ENCODE data around the gene NCAPD3. TPM values are rescaled to one million over a fixed set of nuclear protein-coding genes. Genes with fewer than 3 reads are reported as not detected.
A peak's percentile ranks its signal among the peaks of the same experiment; 100 is the strongest.

The NCAPD3 gene
- total and polyA plus RNA-seq, 9 of the 15 experiments (the other 6 are each of a cell fraction or from before 2014, with no cell fraction given): 23.6 to 80.6 (median 58.6) TPM

DNA sequence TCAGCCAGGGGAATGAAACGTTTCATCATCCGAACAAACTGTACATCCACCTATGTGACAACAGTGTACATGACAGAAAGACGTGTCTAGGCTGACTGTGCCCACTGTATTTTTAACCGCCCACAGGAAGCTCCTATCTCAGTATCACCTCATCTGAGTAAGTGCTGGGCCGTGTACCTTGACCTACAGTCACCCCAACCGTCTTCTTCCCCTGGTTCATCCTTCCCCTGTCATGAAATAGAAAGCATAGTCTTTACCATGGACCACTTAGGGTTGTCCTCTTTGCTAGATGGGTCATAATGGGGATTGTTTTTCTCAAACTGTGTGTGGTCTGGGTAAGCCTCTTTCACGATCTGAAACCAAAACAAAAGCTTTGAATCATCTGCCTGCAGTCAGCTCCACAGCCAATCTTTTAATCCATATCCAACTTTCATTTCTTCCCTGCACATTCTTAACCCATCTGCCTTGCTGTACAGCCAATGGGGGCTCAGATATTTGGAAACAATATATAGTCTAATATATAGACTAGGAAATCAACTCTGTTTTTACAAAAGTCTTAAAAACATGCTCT lies 25.2 kb upstream of the NCAPD3 start:
- Histone ChIP-seq H3K27me3 (ENCODE audit: control insufficient read depth in 2 of 2, insufficient read depth in 2 of 2, low read length in 2 of 2) (no peaks in the 10 kb centered on the region), H3K27ac (ENCODE audit: extremely low read depth, low read depth, low read length) (no peak overlapping the region), H3K9ac (ENCODE audit: insufficient read depth in 1 of 2, low read depth in 2 of 2, low read length in 2 of 2) (no peak overlapping the region), H3K9me1 (ENCODE audit: control insufficient read depth, insufficient read depth, low read length) (no peaks in the 10 kb centered on the region), H3K36me3 (ENCODE audit: control insufficient read depth, insufficient read depth, low read length) (peaks cover 74% of the 10 kb centered on the region), H3K4me3 (no peak overlapping the region), H3K4me2 (ENCODE audit: insufficient read depth, low read length) (no peak overlapping the region; the same call in 1 of the 2 replicates), H3K9me3 (replicated peaks; ENCODE audit: control insufficient read depth, insufficient read depth, low read depth, low read length) (no peaks in the 10 kb centered on the region), H2AFZ (ENCODE audit: low read depth, low read length) (no peak overlapping the region), H3K4me1 (replicated peaks in 1 of 2; ENCODE audit: control insufficient read depth in 2 of 2, insufficient read depth in 2 of 2, low read length in 2 of 2) (peaks cover 3 to 13% of the 10 kb centered on the region in 2 experiments; a peak in 4 of 5 replicates), H3K79me2 (ENCODE audit: control insufficient read depth, insufficient read depth, low read length) (peaks cover 18% of the 10 kb centered on the region), H4K20me1 (replicated peaks; ENCODE audit: control insufficient read depth, insufficient read depth, low read length) (no peaks in the 10 kb centered on the region)
- TF ChIP-seq BCLAF1 (IDR thresholded peaks at IDR 0.05; ENCODE audit: borderline replicate concordance in 1 of 2, control insufficient read depth in 1 of 2, low read depth in 2 of 2, low read length in 1 of 2): no peak
- TF ChIP-seq CEBPG (CRISPR knock-in tag; IDR thresholded peaks at IDR 0.05): no peak
- TF ChIP-seq CEBPG (tag; conservative IDR thresholded peaks at IDR 0.05 in 1 of 2, IDR thresholded peaks at IDR 0.05 in 1 of 2): 0 out of 4 replicates have a peak, but pooled peaks of 1 of the 2 experiments have one; percentile 17
- ChIA-PET POLR2A (interaction anchor here (0.6 to 1.0 kb wide), 2 partner anchors 15 to 24 kb away, joined by 3 read pairs; no protein-coding TSS in a partner anchor), CTCF (ENCODE audit: low intra/inter-chr PET ratio) (no interaction called here)
- in situ Hi-C loops (cut with MboI) (no loop called here), intact Hi-C loops (cut with micrococcal nuclease) (no loop called here)
- DNase-seq (ENCODE audit: extremely low read depth in 1 of 4, low spot score in 3 of 4): peak in 2 of 4 experiments; percentile 20 to 22
- peak; percentile 11 for FAIRE-seq
- ATAC-seq: no peak
- no TSS peak for BruUV-seq (replicated peaks)
- 35% methylated on average over 7 of the region's 7 CpGs for WGBS (ENCODE audit: insufficient coverage, low coverage, missing lambda C conversion rate)
